Pancreas (tissue), 10 donors: ENCODE data around the gene BMPR1B. TPM values are rescaled to one million over a fixed set of nuclear protein-coding genes. Genes with fewer than 3 reads are reported as not detected.

ENCODE experiments used
- ATAC-seq, 4 donors: fragments of 200-7000 bp; cut with Tn5 transposase; one replicate each; pipeline versions ENCODE4 v1.8.0 to v1.9.1; 2020; ENCODE audit warnings: mild to moderate bottlenecking in 4 of 4, moderate library complexity in 4 of 4
- DNase-seq, 6 donors: peaks; one replicate each; pipeline ENCODE4 v3.0.0-alpha.2; 2020
- FAIRE-seq: peaks from 2 replicates; lab custom pipeline; 2012; peaks lifted over from hg19 to GRCh38; lab: Jason Lieb, UNC
- H3K27ac ChIP-seq, 4 donors: fragments of 200-600 bp; sonication (generic); 1 replicate in 3 of 4; 2 replicates in 1 of 4; pipeline versions ENCODE4 v1.5.0 to v1.8.0; 2020
- H3K27me3 ChIP-seq, 4 donors: fragments of 200-600 bp; one replicate each; pipeline ENCODE4 v1.8.0; 2021
- H3K36me3 ChIP-seq, 3 donors: fragments of 200-600 bp; sonication (generic) in 1 of 3; one replicate each; pipeline versions ENCODE4 v1.5.0 to v1.8.0; 2020 to 2021
- H3K4me1 ChIP-seq, 3 donors: fragments of 200-600 bp; one replicate each; pipeline ENCODE4 v1.8.0; 2021
- H3K4me3 ChIP-seq, 4 donors: fragments of 200-600 bp; sonication (generic) in 2 of 4; one replicate each; pipeline versions ENCODE4 v1.5.0 to v1.8.0; 2020 to 2021
- H3K9me3 ChIP-seq, 4 donors: fragments of 200-600 bp; one replicate each; pipeline ENCODE4 v1.8.0; 2021
- WGBS, 2 donors: extraction: QIAGEN DNeasy Blood & Tissue Kit; methylation state at CpG; one replicate each; pipeline ENCODE4 v1.1.7; 2013; 5-methylcytosine and 5-hydroxymethylcytosine counted together
- intact Hi-C, 3 donors: fragments of 100-400 bp; cut with DNase I; formaldehyde crosslinking; loops; one replicate each; pipeline versions ENCODE4 v1.11.1 to v1.14.2; 2022
- polyA plus RNA-seq, 2 donors: library from polyadenylated mRNA; stranded (reverse); fragments of 200-250 nt; gene quantifications; one replicate each; pipeline ENCODE4 v1.2.3, GENCODE V29; 2013
- total RNA-seq, 6 donors: library from RNA; stranded (reverse); fragmentation: NEBNext Ultra II Directional in 4 of 6; extraction: Animal tissue kit (Norgen Biotek cat#: 25700) in 4 of 6; gene quantifications; one replicate each; pipeline versions ENCODE4 v1.2.1 to v1.2.4, GENCODE V29; 2021 to 2023
- TF ChIP-seq, protein P1 (sequence below), 4 donors: fragments of 200-600 bp; sonication (generic) in 3 of 4; IDR thresholded peaks; one replicate each; pipeline versions ENCODE4 v1.5.0 to v1.8.0; 2021; ENCODE audit warnings: antibody characterized with exemption in 4 of 4
- donor health status: healthy with polysubstance abuse.
- donor health status: DM: no; HTN: no; CAD: no; lungs with moderate emphysema.
- donor health status: DM: no; HTN: no; CAD: no.
- donor health status: control.
- donor health status: control.
- donor health status: Bipolar disorder and iron deficiency.
- donor health status: DM: yes; HTN: yes; CAD: no.
- donor health status: DM: no; HTN: no; CAD: no.
- donor health status: DM: no; HTN: no; CAD: no.
- donor health status: DM: yes; HTN: yes; CAD: no.

BMPR1B gene
- total and polyA plus RNA-seq, 8 donors = 0.46 to 3.7 (median 1.6) TPM

DNA sequence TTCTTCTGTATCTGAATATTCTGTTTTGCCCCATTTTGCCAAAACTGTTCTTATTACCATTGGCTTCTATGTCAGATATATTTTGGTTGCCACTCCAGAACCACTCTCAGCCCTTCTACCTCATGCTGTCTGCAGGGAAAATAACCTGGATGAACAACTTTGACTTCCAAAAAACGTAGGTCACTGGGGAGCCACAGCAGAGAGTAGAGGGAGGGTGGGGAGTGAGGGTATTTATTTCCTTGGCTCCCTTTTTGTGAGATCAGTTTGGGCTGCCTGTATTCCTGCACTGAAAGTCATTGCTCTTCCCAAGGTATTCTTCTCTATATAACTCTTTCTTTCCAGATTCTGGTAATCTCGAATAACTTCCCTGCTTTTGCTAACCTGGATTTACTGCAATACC lies 6.3 kb downstream of the BMPR1B start:
- no peaks in the 10 kb centered on the region for H3K4me1 ChIP-seq
- intact Hi-C loops = no loop called here
- FAIRE-seq (no peak), ATAC-seq (no peak), DNase-seq (no peak)
- H3K27me3 ChIP-seq = no peaks in the 10 kb centered on the region
- H3K9me3 ChIP-seq = no peaks in the 10 kb centered on the region
- TF ChIP-seq, protein P1, sequence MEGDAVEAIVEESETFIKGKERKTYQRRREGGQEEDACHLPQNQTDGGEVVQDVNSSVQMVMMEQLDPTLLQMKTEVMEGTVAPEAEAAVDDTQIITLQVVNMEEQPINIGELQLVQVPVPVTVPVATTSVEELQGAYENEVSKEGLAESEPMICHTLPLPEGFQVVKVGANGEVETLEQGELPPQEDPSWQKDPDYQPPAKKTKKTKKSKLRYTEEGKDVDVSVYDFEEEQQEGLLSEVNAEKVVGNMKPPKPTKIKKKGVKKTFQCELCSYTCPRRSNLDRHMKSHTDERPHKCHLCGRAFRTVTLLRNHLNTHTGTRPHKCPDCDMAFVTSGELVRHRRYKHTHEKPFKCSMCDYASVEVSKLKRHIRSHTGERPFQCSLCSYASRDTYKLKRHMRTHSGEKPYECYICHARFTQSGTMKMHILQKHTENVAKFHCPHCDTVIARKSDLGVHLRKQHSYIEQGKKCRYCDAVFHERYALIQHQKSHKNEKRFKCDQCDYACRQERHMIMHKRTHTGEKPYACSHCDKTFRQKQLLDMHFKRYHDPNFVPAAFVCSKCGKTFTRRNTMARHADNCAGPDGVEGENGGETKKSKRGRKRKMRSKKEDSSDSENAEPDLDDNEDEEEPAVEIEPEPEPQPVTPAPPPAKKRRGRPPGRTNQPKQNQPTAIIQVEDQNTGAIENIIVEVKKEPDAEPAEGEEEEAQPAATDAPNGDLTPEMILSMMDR (IDR thresholded peaks at IDR 0.05) = no peak
- no peaks in the 10 kb centered on the region for H3K36me3 ChIP-seq
- H3K4me3 ChIP-seq = no peak overlapping the region
- H3K27ac ChIP-seq = no peak overlapping the region
- WGBS, 2 donors = 44 to 55% methylated on average over 2 of the region's 2 CpGs

DNA sequence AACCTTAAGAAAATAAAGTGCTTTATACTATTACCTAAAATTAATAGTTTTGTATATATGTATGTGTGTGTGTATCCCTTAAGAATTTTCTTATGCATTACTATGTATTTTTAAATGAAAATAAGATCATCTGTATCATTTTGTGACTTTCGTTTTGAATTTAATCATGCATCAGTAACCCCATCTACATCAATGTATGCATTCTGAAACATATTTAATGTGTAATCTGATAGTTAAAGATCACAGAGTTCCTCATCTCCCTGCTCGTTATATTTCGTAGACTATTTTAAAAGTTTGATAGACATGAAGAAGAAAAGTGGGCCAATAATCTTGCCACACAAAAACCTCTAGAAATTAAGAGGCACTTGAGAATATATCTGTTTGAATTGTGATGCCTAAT lies 7.4 kb downstream of the BMPR1B start:
- DNase-seq (no peak), ATAC-seq (no peak), FAIRE-seq (no peak)
- Histone ChIP-seq H3K36me3 (no peaks in the 10 kb centered on the region), H3K4me3 (no peak overlapping the region), H3K4me1 (no peaks in the 10 kb centered on the region), H3K9me3 (no peaks in the 10 kb centered on the region), H3K27me3 (no peaks in the 10 kb centered on the region), H3K27ac (no peak overlapping the region)
- 51 to 61% methylated on average over 3 of the region's 3 CpGs for WGBS, 2 donors
- TF ChIP-seq, protein P1 (IDR thresholded peaks at IDR 0.05) = no peak
- intact Hi-C loops = no loop called here

DNA sequence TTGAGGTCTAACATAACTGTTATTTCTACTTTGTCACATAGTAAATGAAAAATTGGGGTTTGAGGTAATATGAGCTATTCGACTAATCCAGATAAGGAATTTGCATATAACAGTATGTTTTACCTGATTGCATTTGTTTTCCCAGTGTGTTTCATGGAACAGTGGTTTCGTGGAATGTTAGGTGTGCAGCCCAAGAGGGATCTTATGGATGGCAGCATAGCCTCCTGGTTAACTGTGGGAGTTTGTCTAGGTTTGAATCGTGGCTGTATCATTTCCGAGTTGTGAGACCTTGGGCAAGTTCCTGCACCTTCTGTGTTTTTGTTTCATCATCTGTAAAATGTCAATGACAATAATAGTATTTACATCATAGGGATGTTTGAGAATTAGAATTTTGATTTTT lies 7.9 kb downstream of the BMPR1B start:
- DNase-seq = no peak
- no peaks in the 10 kb centered on the region for H3K27me3 ChIP-seq
- ATAC-seq = no peak
- H3K27ac ChIP-seq = no peak overlapping the region
- WGBS, 2 donors = 35 to 41% methylated on average over 4 of the region's 4 CpGs
- H3K4me1 ChIP-seq = no peaks in the 10 kb centered on the region
- TF ChIP-seq, protein P1 (IDR thresholded peaks at IDR 0.05) = no peak
- FAIRE-seq = no peak
- no peak overlapping the region for H3K4me3 ChIP-seq
- no peaks in the 10 kb centered on the region for H3K9me3 ChIP-seq
- H3K36me3 ChIP-seq = no peaks in the 10 kb centered on the region
- intact Hi-C loops = no loop called here

DNA sequence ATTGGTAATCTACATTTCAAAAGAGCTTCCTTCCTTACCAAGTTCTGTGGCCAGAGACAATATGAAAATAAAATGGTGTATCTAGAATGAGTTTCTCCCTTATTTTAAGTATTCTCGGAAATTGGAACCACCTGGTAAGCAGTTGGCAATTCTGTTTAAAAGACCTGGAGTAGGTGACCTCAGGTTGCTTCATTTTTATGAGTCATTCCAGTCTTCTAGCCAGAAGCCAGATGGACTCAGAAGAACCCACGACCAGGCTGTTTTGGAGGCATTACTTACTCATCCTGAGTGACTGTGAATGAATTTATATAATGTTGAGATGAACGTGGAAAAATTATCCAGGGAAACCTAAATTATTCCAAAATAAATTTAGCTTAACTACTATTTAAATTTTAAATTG lies 9.1 kb downstream of the BMPR1B start:
- H3K4me3 ChIP-seq = no peak overlapping the region
- ATAC-seq (no peak), DNase-seq (no peak), FAIRE-seq (no peak)
- H3K36me3 ChIP-seq = no peaks in the 10 kb centered on the region
- WGBS, 2 donors = 65 to 70% methylated on average over 3 of the region's 3 CpGs
- no peaks in the 10 kb centered on the region for H3K27me3 ChIP-seq
- H3K4me1 ChIP-seq = no peaks in the 10 kb centered on the region
- H3K9me3 ChIP-seq = no peaks in the 10 kb centered on the region
- TF ChIP-seq, protein P1 (IDR thresholded peaks at IDR 0.05) = no peak
- intact Hi-C loops = no loop called here
- no peak overlapping the region for H3K27ac ChIP-seq

DNA sequence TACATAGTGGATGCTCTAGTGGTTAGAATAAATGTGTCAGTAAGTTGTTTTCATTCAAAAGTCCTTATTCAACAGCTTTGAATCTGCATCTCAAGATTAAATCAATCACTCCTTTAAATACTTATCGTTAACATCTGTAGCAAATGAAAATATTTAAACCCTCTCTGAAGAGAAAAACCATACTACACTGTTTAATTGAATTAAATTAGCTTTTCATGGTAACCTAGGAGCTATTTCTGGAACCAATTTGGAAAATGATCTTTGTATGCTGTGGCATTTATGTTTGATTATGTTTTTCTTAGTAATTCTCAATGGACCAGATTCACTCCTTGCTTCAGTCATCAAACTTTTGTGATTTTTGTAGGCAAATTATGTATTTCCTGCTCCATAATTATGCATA lies 9.7 kb downstream of the BMPR1B start:
- ATAC-seq = no peak

More for the DNA sequence above, 9.7 kb downstream of the BMPR1B start:
- H3K4me3 ChIP-seq = no peak overlapping the region
- H3K27me3 ChIP-seq = no peaks in the 10 kb centered on the region
- intact Hi-C loops = no loop called here
- no peaks in the 10 kb centered on the region for H3K4me1 ChIP-seq
- TF ChIP-seq, protein P1 (IDR thresholded peaks at IDR 0.05) = no peak
- no peak overlapping the region for H3K27ac ChIP-seq
- WGBS, 2 donors = 79 to 87% methylated on average over 1 of the region's 1 CpG
- H3K9me3 ChIP-seq = no peaks in the 10 kb centered on the region
- no peak for DNase-seq
- FAIRE-seq = no peak
- H3K36me3 ChIP-seq = no peaks in the 10 kb centered on the region
